GM19395 (cell line): ENCODE data around the gene RTP5.

Source experiments
- ATAC-seq: cut with Tn5 transposase; IDR thresholded peaks from one replicate; pipeline ENCODE4 v1.9.1; 2021; ENCODE audit warnings: mild to moderate bottlenecking, moderate library complexity; ENCODE audit not compliant: unreplicated experiment

The RTP5 gene

GRCh38 chr2:241885946-241886643, 16.6 kb downstream of the RTP5 start:
- ATAC-seq, result no peak

GRCh38 chr2:241886840-241887447, 17.4 kb downstream of the RTP5 start:
- ATAC-seq, result no peak

- no peak for ATAC-seq
Measured at GRCh38 chr2:241887806-241888522, 18.4 kb downstream of the RTP5 start.

GRCh38 chr2:241888641-241889040, 19.1 kb downstream of the RTP5 start:
- no peak for ATAC-seq

GRCh38 chr2:241890524-241891235, 21.2 kb downstream of the RTP5 start:
- no peak for ATAC-seq

- no peak for ATAC-seq
Measured at GRCh38 chr2:241891315-241891987, 21.9 kb downstream of the RTP5 start.

GRCh38 chr2:241891988-241892298, 22.4 kb downstream of the RTP5 start:
- no peak for ATAC-seq

- no peak for ATAC-seq
Measured at GRCh38 chr2:241892299-241893137, 23.0 kb downstream of the RTP5 start.

GRCh38 chr2:241893265-241893664, 23.7 kb downstream of the RTP5 start:
- no peak for ATAC-seq

- ATAC-seq, result no peak
Measured at GRCh38 chr2:241894056-241894641, 24.6 kb downstream of the RTP5 start.

GRCh38 chr2:241894681-241895426, 25.3 kb downstream of the RTP5 start:
- ATAC-seq, result no peak

- ATAC-seq, result no peak
Measured at GRCh38 chr2:241895427-241895711, 25.8 kb downstream of the RTP5 start.

GRCh38 chr2:241895712-241896641, 26.4 kb downstream of the RTP5 start:
- no peak for ATAC-seq

- ATAC-seq, result no peak
Measured at GRCh38 chr2:241896746-241897201, 27.2 kb downstream of the RTP5 start.

GRCh38 chr2:241897231-241897916, 27.8 kb downstream of the RTP5 start:
- ATAC-seq, result no peak

- no peak for ATAC-seq
Measured at GRCh38 chr2:241898463-241899270, 29.1 kb downstream of the RTP5 start.
